Smooth muscle cell (in vitro differentiated cells): Measurements from ENCODE around the gene AJM1. TPM values are rescaled to one million over a fixed set of nuclear protein-coding genes. Genes with fewer than 3 reads are reported as not detected.

Experiments
- DNase-seq: peaks from one replicate; lab custom pipeline; 2025; ENCODE audit not compliant: unreplicated experiment; lab: John Stamatoyannopoulos, UW
- H2AFZ ChIP-seq: fragments of 200-600 bp; sonication (generic); 2 replicates; pipeline ENCODE4 v1.6.0; 2016; ENCODE audit warnings: antibody characterized with exemption, low read depth, mild to moderate bottlenecking
- H3F3A ChIP-seq: fragments of 200-600 bp; sonication (generic); 2 replicates; pipeline ENCODE4 v1.6.0; 2017; ENCODE audit warnings: antibody characterized with exemption, low read depth
- H3K27ac ChIP-seq: fragments of 200-600 bp; sonication (generic); 2 replicates; pipeline ENCODE4 v1.5.1; 2016; ENCODE audit warnings: low read depth, mild to moderate bottlenecking
- H3K27me3 ChIP-seq: fragments of 200-600 bp; sonication (generic); 2 replicates; pipeline ENCODE4 v1.6.1; 2016; ENCODE audit warnings: low read depth, mild to moderate bottlenecking
- H3K36me3 ChIP-seq: fragments of 200-600 bp; sonication (generic); 2 replicates; pipeline ENCODE4 v1.5.1; 2016; ENCODE audit warnings: low read depth
- H3K4me1 ChIP-seq: fragments of 200-600 bp; sonication (generic); 2 replicates; pipeline ENCODE4 v1.5.1; 2016; ENCODE audit warnings: low read depth
- H3K4me2 ChIP-seq: fragments of 200-600 bp; sonication (generic); 2 replicates; pipeline ENCODE4 v1.6.0; 2016; ENCODE audit warnings: mild to moderate bottlenecking
- H3K4me3 ChIP-seq: fragments of 200-600 bp; sonication (generic); 2 replicates; pipeline ENCODE4 v1.5.1; 2016; ENCODE audit warnings: mild to moderate bottlenecking
- H3K79me2 ChIP-seq: fragments of 200-600 bp; sonication (generic); 2 replicates; pipeline ENCODE4 v1.6.0; 2016; ENCODE audit warnings: low read depth, mild to moderate bottlenecking
- H3K9ac ChIP-seq: fragments of 200-600 bp; sonication (generic); 2 replicates; pipeline ENCODE4 v1.6.0; 2016; ENCODE audit warnings: low read depth
- H3K9me3 ChIP-seq: fragments of 200-600 bp; sonication (generic); replicated peaks from 2 replicates; pipeline ENCODE4 v1.5.1; 2016; ENCODE audit warnings: low read depth
- H4K20me1 ChIP-seq: fragments of 200-600 bp; sonication (generic); 2 replicates; pipeline ENCODE4 v1.6.0; 2016; ENCODE audit warnings: low read depth
- CTCF ChIP-seq: fragments of 200-600 bp; sonication (generic); IDR thresholded peaks from 2 replicates; pipeline ENCODE4 v1.5.1; 2017; ENCODE audit warnings: borderline replicate concordance, mild to moderate bottlenecking, antibody characterized with exemption; ENCODE audit not compliant: insufficient read depth, poor library complexity, severe bottlenecking
- WGBS: methylation state at CpG from one replicate; pipeline ENCODE4 v1.1.7; 2016; ENCODE audit warnings: low lambda C conversion rate; 5-methylcytosine and 5-hydroxymethylcytosine counted together
- polyA plus RNA-seq: library from polyadenylated mRNA; unstranded; fragments of >200 nt; fragmentation: Nextera tagmentation; extraction: Ambion mirVana; gene quantifications from 2 replicates; pipeline ENCODE4 v1.2.1, GENCODE V29; 2016
- total RNA-seq: library from RNA; depleted of rRNA; stranded (reverse); fragments of >200 nt; gene quantifications from 2 replicates; pipeline ENCODE4 v1.2.3, GENCODE V29; 2014

Gene AJM1
- total and polyA plus RNA-seq, 2 experiments from 2014 or later, result 1.8 to 2.9 TPM

GRCh38 chr9:136860933-136861873, 18.9 kb downstream of the AJM1 start:
- no peaks in the 10 kb centered on the region for H3K9me3 ChIP-seq
- TF ChIP-seq CTCF, result no peak
- H3F3A ChIP-seq, result no peaks in the 10 kb centered on the region
- H4K20me1 ChIP-seq, result peaks cover 39% of the 10 kb centered on the region
- no peaks in the 10 kb centered on the region for H3K4me1 ChIP-seq
- H3K4me3 ChIP-seq, result no peak overlapping the region
- H3K79me2 ChIP-seq, result peaks cover 27% of the 10 kb centered on the region
- no peak overlapping the region for H3K27ac ChIP-seq
- no peaks in the 10 kb centered on the region for H3K36me3 ChIP-seq
- H2AFZ ChIP-seq, result no peak overlapping the region
- H3K4me2 ChIP-seq, result no peak overlapping the region
- no peak overlapping the region for H3K9ac ChIP-seq
- no peaks in the 10 kb centered on the region for H3K27me3 ChIP-seq
- no peak for DNase-seq
- WGBS, result 98% methylated on average over 22 of the region's 22 CpGs

- no peak for DNase-seq
- Histone ChIP-seq H3K27me3 (no peaks in the 10 kb centered on the region), H3K4me2 (no peak overlapping the region), H3K4me3 (no peak overlapping the region), H3K9ac (no peak overlapping the region), H3K79me2 (peaks cover 32% of the 10 kb centered on the region), H2AFZ (no peak overlapping the region), H3K9me3 (no peaks in the 10 kb centered on the region), H3K36me3 (no peaks in the 10 kb centered on the region), H3K4me1 (no peaks in the 10 kb centered on the region), H4K20me1 (peaks cover 39% of the 10 kb centered on the region), H3K27ac (no peak overlapping the region), H3F3A (no peaks in the 10 kb centered on the region)
- 92% methylated on average over 26 of the region's 26 CpGs for WGBS
- no peak for TF ChIP-seq CTCF
Measured at GRCh38 chr9:136861874-136862457, 19.7 kb downstream of the AJM1 start.

- H3F3A ChIP-seq, result peaks cover 6% of the 10 kb centered on the region
- no peaks in the 10 kb centered on the region for H3K36me3 ChIP-seq
- no peak overlapping the region for H3K27ac ChIP-seq
- TF ChIP-seq CTCF, result no peak
- DNase-seq, result no peak
- no peak overlapping the region for H3K4me3 ChIP-seq
- no peak overlapping the region for H3K9ac ChIP-seq
- H4K20me1 ChIP-seq, result peaks cover 31% of the 10 kb centered on the region
- no peaks in the 10 kb centered on the region for H3K9me3 ChIP-seq
- H3K4me2 ChIP-seq, result no peak overlapping the region
- no peaks in the 10 kb centered on the region for H3K4me1 ChIP-seq
- H2AFZ ChIP-seq, result no peak overlapping the region
- WGBS, result 98% methylated on average over 29 of the region's 31 CpGs
- H3K79me2 ChIP-seq, result peaks cover 35% of the 10 kb centered on the region
- no peaks in the 10 kb centered on the region for H3K27me3 ChIP-seq
Measured at GRCh38 chr9:136862849-136863622, 20.8 kb downstream of the AJM1 start.
